GM08714 (cell line): ENCODE results near the gene PGRMC2.

Experiments used
- H3K4me3 ChIP-seq: fragments of 200-500 bp; sonication (Bioruptor generic); 2 replicates; pipeline ENCODE4 v1.5.1; 2014; ENCODE audit warnings: mild to moderate bottlenecking, low read length, inconsistent platforms
- ZNF274 ChIP-seq: IDR thresholded peaks from 2 replicates; pipeline ENCODE4 v1.6.1; 2012; ENCODE audit warnings: mild to moderate bottlenecking, low read depth, low read length

The PGRMC2 gene

DNA sequence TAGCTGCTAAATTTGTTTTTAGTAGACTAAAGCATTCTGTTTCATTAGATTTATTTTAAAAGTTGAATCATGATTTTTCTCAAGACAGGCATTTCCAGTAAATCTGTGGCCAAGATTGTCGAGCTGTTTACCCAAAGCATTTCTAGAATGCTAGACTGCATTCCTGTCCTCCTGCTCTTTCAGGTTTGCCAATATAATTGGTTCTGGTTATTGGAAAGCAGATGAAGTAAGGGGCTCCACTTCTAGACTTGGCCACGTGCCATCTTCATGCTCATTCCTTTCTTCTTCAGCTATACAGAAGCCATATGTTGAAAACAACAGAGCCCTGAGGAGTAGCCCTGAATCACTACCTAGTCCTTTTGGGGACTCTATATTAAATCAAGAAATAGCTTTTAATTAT lies 62.5 kb downstream of the PGRMC2 start:
- TF ChIP-seq ZNF274: no peak
- no peak overlapping the region for H3K4me3 ChIP-seq

- no peak overlapping the region for H3K4me3 ChIP-seq
- no peak for TF ChIP-seq ZNF274
Measured at GRCh38 chr4:128221586-128221985, 66.0 kb downstream of the PGRMC2 start.

- no peak overlapping the region for H3K4me3 ChIP-seq
- TF ChIP-seq ZNF274: no peak
Measured at GRCh38 chr4:128220286-128221235, 67.1 kb downstream of the PGRMC2 start.
